BE2C (cell line): ENCODE measurements around the gene SLC35G3.

Source experiments
- DNase-seq: peaks from one replicate; pipeline ENCODE4 v3.0.0-alpha.2; 2020
- H3K27me3 ChIP-seq: fragments of 250-450 bp; sonication (Bioruptor Pico); 2 replicates; pipeline ENCODE4 v1.5.1; 2020; ENCODE audit warnings: mild to moderate bottlenecking
- H3K36me3 ChIP-seq: fragments of 250-450 bp; sonication (Bioruptor Pico); 2 replicates; pipeline ENCODE4 v1.5.1; 2020; ENCODE audit warnings: mild to moderate bottlenecking
- H3K4me1 ChIP-seq: fragments of 250-450 bp; sonication (Bioruptor Pico); 2 replicates; pipeline ENCODE4 v1.5.1; 2020
- H3K4me3 ChIP-seq: 2 replicates; pipeline ENCODE4 v1.5.1; 2011; ENCODE audit warnings: low read depth, low read length
- H3K9me3 ChIP-seq: fragments of 250-450 bp; sonication (Bioruptor Pico); 2 replicates; pipeline ENCODE4 v1.5.1; 2020
- TF ChIP-seq, protein P1 (sequence below): IDR thresholded peaks from 2 replicates; pipeline ENCODE4 v1.5.1; 2012; ENCODE audit warnings: mild to moderate bottlenecking, low read depth, low read length

Gene SLC35G3

DNA sequence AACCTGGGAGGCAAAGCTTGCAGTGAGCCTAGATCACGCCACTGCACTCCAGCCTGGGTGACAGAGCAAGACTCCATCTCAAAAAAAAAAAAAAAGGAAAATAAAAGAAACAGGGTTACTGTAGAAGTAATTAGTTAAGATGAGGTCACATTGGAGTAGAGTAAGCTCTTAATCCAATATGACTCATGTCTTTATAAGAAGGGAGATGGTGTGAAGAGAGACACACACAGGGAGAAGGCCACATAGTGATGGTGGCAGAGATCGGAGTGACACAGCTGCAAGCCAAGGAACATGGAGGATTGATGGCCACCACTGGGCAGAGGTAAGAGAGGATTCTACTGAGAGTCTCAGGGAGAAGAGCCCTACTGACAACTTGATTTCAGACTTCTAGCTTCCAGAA, 33.4 kb upstream of the SLC35G3 start:
- Histone ChIP-seq H3K36me3 (no peaks in the 10 kb centered on the region), H3K27me3 (peaks cover 29% of the 10 kb centered on the region), H3K4me1 (no peaks in the 10 kb centered on the region), H3K9me3 (no peaks in the 10 kb centered on the region), H3K4me3 (no peak overlapping the region)
- no peak for DNase-seq
- TF ChIP-seq, protein P1, sequence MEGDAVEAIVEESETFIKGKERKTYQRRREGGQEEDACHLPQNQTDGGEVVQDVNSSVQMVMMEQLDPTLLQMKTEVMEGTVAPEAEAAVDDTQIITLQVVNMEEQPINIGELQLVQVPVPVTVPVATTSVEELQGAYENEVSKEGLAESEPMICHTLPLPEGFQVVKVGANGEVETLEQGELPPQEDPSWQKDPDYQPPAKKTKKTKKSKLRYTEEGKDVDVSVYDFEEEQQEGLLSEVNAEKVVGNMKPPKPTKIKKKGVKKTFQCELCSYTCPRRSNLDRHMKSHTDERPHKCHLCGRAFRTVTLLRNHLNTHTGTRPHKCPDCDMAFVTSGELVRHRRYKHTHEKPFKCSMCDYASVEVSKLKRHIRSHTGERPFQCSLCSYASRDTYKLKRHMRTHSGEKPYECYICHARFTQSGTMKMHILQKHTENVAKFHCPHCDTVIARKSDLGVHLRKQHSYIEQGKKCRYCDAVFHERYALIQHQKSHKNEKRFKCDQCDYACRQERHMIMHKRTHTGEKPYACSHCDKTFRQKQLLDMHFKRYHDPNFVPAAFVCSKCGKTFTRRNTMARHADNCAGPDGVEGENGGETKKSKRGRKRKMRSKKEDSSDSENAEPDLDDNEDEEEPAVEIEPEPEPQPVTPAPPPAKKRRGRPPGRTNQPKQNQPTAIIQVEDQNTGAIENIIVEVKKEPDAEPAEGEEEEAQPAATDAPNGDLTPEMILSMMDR: no peak

DNA sequence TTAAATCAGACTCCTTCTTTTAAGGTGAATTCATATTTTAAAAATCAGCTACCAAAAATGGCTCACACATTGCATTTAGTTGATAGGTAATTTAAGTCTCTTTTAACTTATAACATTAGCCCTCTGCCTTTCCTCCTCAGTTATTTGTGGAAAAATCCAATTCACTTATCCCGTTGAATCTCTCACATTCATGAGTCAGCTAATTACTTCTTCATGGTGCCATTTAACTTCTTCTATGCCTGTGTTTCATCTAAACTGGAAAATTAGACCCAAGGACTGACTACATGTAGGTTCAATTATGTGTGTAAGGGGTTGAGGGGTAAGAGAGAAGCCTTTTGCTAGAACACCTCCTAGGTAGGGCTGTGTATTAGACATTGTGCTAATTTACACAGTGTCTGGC, 30.2 kb upstream of the SLC35G3 start:
- Histone ChIP-seq H3K4me1 (no peaks in the 10 kb centered on the region), H3K27me3 (peaks cover 27% of the 10 kb centered on the region), H3K9me3 (no peaks in the 10 kb centered on the region), H3K36me3 (no peaks in the 10 kb centered on the region), H3K4me3 (no peak overlapping the region)
- TF ChIP-seq, protein P1: no peak
- no peak for DNase-seq

DNA sequence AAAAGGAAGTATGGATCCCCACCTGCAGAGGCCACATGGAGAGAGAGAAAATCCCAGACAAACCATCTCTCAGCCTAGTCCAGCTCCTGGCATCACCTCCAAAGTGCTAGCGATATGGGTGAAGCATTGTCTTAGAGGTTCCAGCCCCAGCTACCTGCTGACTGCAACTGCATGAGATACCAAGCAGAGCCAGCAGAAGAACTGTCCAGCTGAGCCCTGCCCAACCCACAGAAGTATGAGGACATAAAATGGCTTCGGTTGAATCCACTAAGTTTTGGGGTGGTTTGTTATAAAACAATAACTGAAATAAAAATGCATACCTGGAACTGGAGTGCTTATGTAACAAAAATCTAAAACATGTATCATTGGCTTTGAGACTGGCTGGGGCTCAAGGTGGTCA, 28.3 kb upstream of the SLC35G3 start:
- TF ChIP-seq, protein P1: no peak
- DNase-seq: no peak
- no peaks in the 10 kb centered on the region for H3K36me3 ChIP-seq
- H3K9me3 ChIP-seq: no peaks in the 10 kb centered on the region
- no peaks in the 10 kb centered on the region for H3K4me1 ChIP-seq
- H3K4me3 ChIP-seq: no peak overlapping the region
- peaks cover 22% of the 10 kb centered on the region for H3K27me3 ChIP-seq

DNA sequence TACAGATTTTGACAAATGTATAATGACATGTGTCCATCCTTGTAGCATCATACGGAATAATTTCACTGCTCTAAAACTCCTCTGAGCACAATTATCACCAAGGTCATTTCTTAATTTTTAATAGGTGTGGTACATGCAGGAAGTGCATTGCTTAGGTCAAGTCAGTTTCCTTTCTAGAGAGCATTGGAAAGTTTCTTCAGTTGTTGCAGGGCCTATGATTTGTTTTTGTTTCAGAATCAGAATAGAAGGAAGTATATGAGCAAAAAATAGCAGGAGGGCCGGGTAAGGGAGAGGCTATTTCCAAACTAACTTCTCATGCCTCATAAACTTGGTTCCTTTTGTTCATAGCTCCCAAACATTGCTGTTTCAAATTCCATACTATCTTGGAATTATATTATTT, 24.7 kb upstream of the SLC35G3 start:
- Histone ChIP-seq H3K4me3 (no peak overlapping the region), H3K36me3 (no peaks in the 10 kb centered on the region), H3K4me1 (no peaks in the 10 kb centered on the region), H3K9me3 (no peaks in the 10 kb centered on the region), H3K27me3 (peaks cover 10% of the 10 kb centered on the region)
- TF ChIP-seq, protein P1: no peak
- DNase-seq: no peak

DNA sequence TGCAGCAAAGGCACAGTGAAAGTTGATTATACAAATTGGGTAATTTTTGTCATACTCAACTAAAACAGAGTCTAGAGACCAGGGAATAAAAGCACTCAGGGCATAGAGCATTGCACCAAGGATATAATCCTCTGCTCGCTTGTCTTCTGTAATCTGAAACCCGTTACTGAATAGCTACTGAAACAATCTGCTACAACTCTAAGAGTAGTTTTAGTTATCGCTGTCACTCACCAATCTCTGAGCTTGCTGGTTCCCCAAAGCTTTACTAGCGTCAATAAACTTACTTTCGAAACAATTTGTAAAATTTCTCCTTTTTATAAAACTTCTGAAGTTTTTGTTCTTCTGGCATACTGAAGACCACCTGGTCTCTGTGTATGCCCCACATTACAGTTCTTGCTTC, 22.9 kb upstream of the SLC35G3 start:
- H3K36me3 ChIP-seq: no peaks in the 10 kb centered on the region
- H3K4me3 ChIP-seq: no peak overlapping the region
- no peak for DNase-seq
- TF ChIP-seq, protein P1: no peak
- peaks cover 10% of the 10 kb centered on the region for H3K27me3 ChIP-seq
- H3K4me1 ChIP-seq: no peaks in the 10 kb centered on the region
- H3K9me3 ChIP-seq: no peaks in the 10 kb centered on the region

DNA sequence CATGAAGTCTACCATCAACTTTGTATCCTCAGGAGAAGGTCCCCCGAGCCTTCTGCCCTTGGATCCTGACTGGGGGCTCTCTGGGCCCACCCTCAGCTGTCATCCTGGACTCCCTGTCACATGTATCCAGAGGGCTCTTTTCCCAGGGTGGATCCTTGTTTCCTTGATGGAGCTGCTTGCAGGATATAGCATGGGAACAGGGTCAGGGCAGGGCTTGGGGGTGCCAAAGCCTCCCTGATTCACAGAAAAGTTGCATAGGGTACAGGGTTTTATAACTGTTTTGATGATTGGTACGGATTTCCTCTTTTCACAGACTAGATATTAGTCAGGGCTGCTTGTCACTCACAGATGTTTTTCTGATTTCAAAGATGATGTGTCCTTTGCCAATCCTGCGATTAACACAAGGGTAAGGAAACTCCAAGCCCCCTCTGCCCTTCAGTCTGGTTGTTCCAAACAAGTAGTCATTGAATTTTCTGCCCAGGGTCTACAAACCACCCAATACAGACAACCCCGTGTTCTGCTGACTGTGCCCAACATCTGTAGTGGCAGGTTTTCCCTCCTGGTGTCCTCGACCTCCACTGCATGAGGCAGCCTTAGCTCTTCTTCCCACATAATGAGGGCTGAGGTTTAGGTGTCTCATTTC, 20.6 kb upstream of the SLC35G3 start:
- H3K4me3 ChIP-seq: no peak overlapping the region
- TF ChIP-seq, protein P1: no peak
- peaks cover 5% of the 10 kb centered on the region for H3K27me3 ChIP-seq
- DNase-seq: no peak
- H3K36me3 ChIP-seq: no peaks in the 10 kb centered on the region
- no peaks in the 10 kb centered on the region for H3K9me3 ChIP-seq
- no peaks in the 10 kb centered on the region for H3K4me1 ChIP-seq
